Mesendoderm (in vitro differentiated cells): ENCODE data around the gene TMA7.

Experiments used
- DNase-seq: peaks from one replicate; pipeline ENCODE4 v3.0.0; 2013
- H2AK5ac ChIP-seq: 2 replicates; pipeline ENCODE4 v1.6.1; 2013; ENCODE audit warnings: low read length, inconsistent platforms
- H2BK120ac ChIP-seq: 2 replicates; pipeline ENCODE4 v1.6.1; 2013; ENCODE audit warnings: low read depth, mild to moderate bottlenecking, low read length, moderate library complexity, mixed read lengths
- H2BK15ac ChIP-seq: replicated peaks from 2 replicates; pipeline ENCODE4 v1.6.1; 2013; ENCODE audit warnings: low read depth, mild to moderate bottlenecking, moderate library complexity
- H2BK5ac ChIP-seq: 2 replicates; pipeline ENCODE4 v1.6.1; 2013; ENCODE audit warnings: low read length, inconsistent platforms
- H3K18ac ChIP-seq: 2 replicates; pipeline ENCODE4 v1.6.1; 2013; ENCODE audit warnings: mild to moderate bottlenecking, low read length, mixed read lengths
- H3K23ac ChIP-seq: one replicate; pipeline ENCODE4 v1.6.1; 2013; ENCODE audit warnings: low read length
- H3K27ac ChIP-seq: 2 replicates; pipeline ENCODE4 v1.5.1; 2013; ENCODE audit warnings: low read depth, mild to moderate bottlenecking, inconsistent platforms, low read length, moderate library complexity
- H3K27me3 ChIP-seq: 2 replicates; pipeline ENCODE4 v1.6.1; 2013; ENCODE audit warnings: low read length, control low read depth, mild to moderate bottlenecking, inconsistent platforms; ENCODE audit not compliant: insufficient read depth, poor library complexity
- H3K36me3 ChIP-seq: 2 replicates; pipeline ENCODE4 v1.6.1; 2013; ENCODE audit warnings: low read length, inconsistent platforms; ENCODE audit not compliant: control insufficient read depth, insufficient read depth
- H3K4ac ChIP-seq: one replicate; pipeline ENCODE4 v1.6.1; 2013; ENCODE audit warnings: low read depth, mild to moderate bottlenecking, low read length, moderate library complexity
- H3K4me1 ChIP-seq: 2 replicates; pipeline ENCODE4 v1.6.1; 2013; ENCODE audit warnings: low read depth, low read length, inconsistent platforms; ENCODE audit not compliant: control insufficient read depth
- H3K4me2 ChIP-seq: 2 replicates; pipeline ENCODE4 v1.6.1; 2013; ENCODE audit warnings: low read length
- H3K4me3 ChIP-seq: 2 replicates; pipeline ENCODE4 v1.5.1; 2013; ENCODE audit warnings: mild to moderate bottlenecking, low read length
- H3K56ac ChIP-seq: one replicate; pipeline ENCODE4 v1.6.1; 2013; ENCODE audit warnings: low read length
- H3K79me1 ChIP-seq: 2 replicates; pipeline ENCODE4 v1.6.1; 2013; ENCODE audit warnings: low read length, inconsistent platforms
- H3K79me2 ChIP-seq: 2 replicates; pipeline ENCODE4 v1.6.1; 2013; ENCODE audit warnings: mild to moderate bottlenecking, low read length; ENCODE audit not compliant: control insufficient read depth, insufficient read depth
- H3K9ac ChIP-seq: 2 replicates; pipeline ENCODE4 v1.6.1; 2013; ENCODE audit warnings: low read length, inconsistent platforms
- H4K5ac ChIP-seq: one replicate; pipeline ENCODE4 v1.6.1; 2013; ENCODE audit warnings: low read length
- H4K8ac ChIP-seq: one replicate; pipeline ENCODE4 v1.6.1; 2013; ENCODE audit warnings: low read depth, mild to moderate bottlenecking, control low read depth, low read length, moderate library complexity
- WGBS: extraction: QIAGEN DNeasy Blood & Tissue Kit; methylation state at CpG from one replicate; pipeline ENCODE4 v1.1.7; 2013; ENCODE audit warnings: low lambda C conversion rate, missing lambda C conversion rate; ENCODE audit not compliant: insufficient coverage; ENCODE audit errors: extremely low coverage; 5-methylcytosine and 5-hydroxymethylcytosine counted together

The TMA7 gene

DNA sequence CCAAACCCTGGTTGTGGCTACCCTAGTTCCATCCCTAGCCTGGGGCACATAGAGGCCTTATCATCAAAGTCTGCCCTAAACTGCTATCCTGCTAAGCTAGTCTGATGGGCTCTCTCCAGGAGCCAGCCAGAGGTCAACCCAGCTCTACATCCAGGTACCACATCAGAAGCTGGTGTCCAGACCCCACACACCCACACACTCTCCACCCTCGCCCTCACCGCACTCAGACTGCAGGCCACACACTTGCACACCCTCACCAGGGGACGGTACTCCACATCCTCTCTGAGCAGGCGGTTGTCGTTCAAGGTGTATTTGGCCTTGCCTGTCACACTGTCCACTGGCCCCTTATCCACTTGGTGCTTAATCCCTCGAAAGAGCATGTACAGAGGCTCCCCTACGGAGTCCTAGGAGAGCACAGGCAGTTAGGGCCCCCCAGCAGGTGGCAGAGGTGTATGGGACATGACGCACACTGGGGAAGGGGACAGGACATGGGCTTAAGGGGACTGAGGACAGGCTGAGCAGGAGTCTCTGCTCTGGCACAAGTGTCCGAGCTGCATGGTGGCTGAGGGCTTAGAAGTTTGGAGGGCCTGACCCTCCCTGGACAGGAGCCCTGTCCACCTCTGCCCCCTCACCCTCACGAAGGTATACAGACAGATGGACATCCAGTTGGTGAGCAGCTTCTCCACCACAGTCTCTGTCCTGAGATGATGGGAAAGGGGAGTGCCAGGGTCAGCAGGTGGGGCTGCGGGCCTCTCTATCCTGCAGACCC, 28.3 kb upstream of the TMA7 start:
- Histone ChIP-seq H3K9ac (no peak overlapping the region), H4K8ac (no peak overlapping the region), H3K18ac (no peak overlapping the region), H3K79me2 (no peaks in the 10 kb centered on the region), H3K27ac (no peak overlapping the region), H3K4me3 (no peak overlapping the region), H2BK5ac (no peak overlapping the region), H3K36me3 (peaks cover 29% of the 10 kb centered on the region), H3K56ac (no peak overlapping the region), H2BK15ac (no peak overlapping the region), H3K4ac (no peak overlapping the region), H2BK120ac (no peak overlapping the region), H3K4me2 (no peak overlapping the region), H4K5ac (no peak overlapping the region), H3K27me3 (no peaks in the 10 kb centered on the region), H2AK5ac (no peak overlapping the region), H3K4me1 (no peaks in the 10 kb centered on the region), H3K23ac (no peak overlapping the region), H3K79me1 (no peaks in the 10 kb centered on the region)
- DNase-seq: no peak
- WGBS: no CpG with 5 or more reads among the region's 11 CpGs

DNA sequence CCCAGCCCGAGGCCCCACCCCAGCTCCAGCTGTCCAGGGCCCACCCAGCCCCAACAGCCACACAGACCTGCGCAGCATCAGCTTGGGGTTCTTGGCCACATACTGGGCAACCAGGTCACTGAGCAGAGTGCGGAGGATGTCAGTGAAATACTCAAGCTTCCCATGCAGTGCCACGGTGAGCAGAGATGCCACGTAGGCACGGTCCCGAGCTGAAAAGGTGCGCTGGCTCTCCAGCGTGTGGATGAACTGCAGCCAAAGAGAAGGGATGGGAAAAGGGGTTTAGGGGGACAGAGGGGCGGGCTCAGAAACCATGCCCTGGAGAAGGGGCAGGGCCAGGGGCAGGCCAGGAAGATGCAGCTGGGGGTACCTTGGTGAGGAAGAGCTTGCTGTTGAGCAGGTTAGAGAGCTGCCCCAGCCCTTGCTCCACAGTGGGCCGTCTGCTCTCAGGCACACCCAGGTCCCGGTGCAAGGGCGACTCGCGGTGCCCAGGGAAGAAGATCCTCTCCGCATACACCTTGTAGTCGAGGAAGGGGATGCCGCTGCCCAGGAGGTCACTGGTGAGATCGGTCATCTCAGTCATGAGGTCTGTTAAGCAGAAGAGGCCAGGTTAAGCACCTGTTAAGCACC, 27.6 kb upstream of the TMA7 start:
- H3K23ac ChIP-seq: no peak overlapping the region
- no peak overlapping the region for H3K4ac ChIP-seq
- no peak overlapping the region for H3K18ac ChIP-seq
- H3K4me1 ChIP-seq: no peaks in the 10 kb centered on the region
- H4K8ac ChIP-seq: no peak overlapping the region
- no peak overlapping the region for H3K9ac ChIP-seq
- H2BK120ac ChIP-seq: no peak overlapping the region
- no peak overlapping the region for H4K5ac ChIP-seq
- no peak overlapping the region for H3K56ac ChIP-seq
- no peak for DNase-seq
- no peak overlapping the region for H3K4me2 ChIP-seq
- H3K79me2 ChIP-seq: no peaks in the 10 kb centered on the region
- no peaks in the 10 kb centered on the region for H3K27me3 ChIP-seq
- WGBS: no CpG with 5 or more reads among the region's 19 CpGs
- H2BK15ac ChIP-seq: no peak overlapping the region
- H3K27ac ChIP-seq: no peak overlapping the region
- H3K79me1 ChIP-seq: no peaks in the 10 kb centered on the region
- H2BK5ac ChIP-seq: no peak overlapping the region
- no peak overlapping the region for H3K4me3 ChIP-seq
- H3K36me3 ChIP-seq: peaks cover 27% of the 10 kb centered on the region
- H2AK5ac ChIP-seq: no peak overlapping the region

DNA sequence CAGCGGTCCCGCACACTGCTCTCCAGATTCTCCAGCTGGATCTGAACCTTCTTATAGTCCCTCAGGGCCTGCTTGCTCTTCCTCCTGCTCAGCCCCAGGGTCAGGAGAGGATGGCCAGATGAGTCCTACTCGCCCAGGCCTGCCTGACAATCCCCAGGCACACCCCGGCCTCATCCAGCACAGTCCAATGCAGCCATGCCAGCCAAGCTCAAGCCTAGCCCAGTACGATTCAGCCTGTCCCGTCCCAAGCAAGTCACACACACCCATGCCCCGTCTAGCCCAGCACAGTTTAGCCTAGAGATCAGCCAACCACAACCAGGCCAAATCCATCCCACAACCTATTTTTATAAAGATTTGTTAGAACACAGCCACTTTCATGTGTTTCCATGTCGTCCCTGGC, 27.0 kb upstream of the TMA7 start:
- no peak overlapping the region for H3K18ac ChIP-seq
- no peak overlapping the region for H2BK15ac ChIP-seq
- no peak overlapping the region for H4K8ac ChIP-seq
- H2BK5ac ChIP-seq: no peak overlapping the region
- H3K27me3 ChIP-seq: no peaks in the 10 kb centered on the region
- H3K27ac ChIP-seq: no peak overlapping the region
- no peaks in the 10 kb centered on the region for H3K79me2 ChIP-seq
- no peak overlapping the region for H3K56ac ChIP-seq
- no peak overlapping the region for H3K4me3 ChIP-seq
- no peak overlapping the region for H3K23ac ChIP-seq
- DNase-seq: no peak
- no peak overlapping the region for H2BK120ac ChIP-seq
- H4K5ac ChIP-seq: no peak overlapping the region
- H2AK5ac ChIP-seq: no peak overlapping the region
- H3K9ac ChIP-seq: no peak overlapping the region
- H3K36me3 ChIP-seq: peaks cover 29% of the 10 kb centered on the region
- no CpG with 5 or more reads among the region's 8 CpGs for WGBS
- H3K4ac ChIP-seq: no peak overlapping the region
- H3K4me1 ChIP-seq: no peaks in the 10 kb centered on the region
- no peak overlapping the region for H3K4me2 ChIP-seq
- H3K79me1 ChIP-seq: no peaks in the 10 kb centered on the region

GRCh38 chr3:48413611-48414010, 26.4 kb upstream of the TMA7 start:
- no peak overlapping the region for H2AK5ac ChIP-seq
- no peak for DNase-seq

DNA sequence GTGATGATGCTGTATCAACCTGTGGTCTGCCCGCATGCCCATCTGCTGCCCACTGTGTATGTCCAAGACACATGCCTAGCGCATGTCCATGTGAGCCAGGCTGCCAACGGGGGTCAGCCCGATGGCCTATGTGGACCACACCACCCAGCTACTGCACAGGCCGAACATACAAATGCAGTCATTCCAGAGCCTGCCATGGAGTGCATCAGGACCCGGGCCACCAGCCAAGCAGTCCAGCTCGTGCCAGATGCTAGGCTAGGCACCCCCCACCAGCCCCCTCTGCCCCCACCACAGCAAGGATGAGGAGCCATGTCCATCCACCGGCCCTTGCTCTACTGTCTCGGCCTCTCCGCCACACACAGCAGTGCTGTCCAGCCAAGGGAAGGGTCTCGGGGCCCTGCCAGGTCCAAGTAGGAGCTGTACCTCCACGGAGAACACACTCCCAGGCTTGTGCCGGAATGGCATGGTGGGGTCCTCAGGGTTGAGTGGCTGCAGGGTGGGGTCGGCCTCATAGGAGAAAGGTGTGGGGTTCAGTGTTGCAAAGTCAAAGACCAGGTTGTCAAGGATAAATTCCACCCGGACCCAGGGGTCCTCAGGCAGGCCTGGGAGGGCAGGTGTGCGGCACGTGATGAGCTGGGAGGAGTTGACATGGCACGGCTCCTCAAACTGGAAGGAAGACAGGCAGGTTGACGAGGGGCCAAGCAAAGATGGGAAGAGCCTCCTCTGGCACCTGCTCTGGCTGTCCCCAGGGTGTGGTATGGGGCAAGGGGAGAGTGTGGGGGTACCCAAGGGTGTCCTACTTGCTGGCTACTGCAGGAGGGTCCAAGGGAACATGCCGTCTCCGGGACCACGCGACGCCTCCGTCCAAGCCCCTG, 25.4 kb upstream of the TMA7 start:
- Histone ChIP-seq H4K5ac (no peak overlapping the region), H3K18ac (no peak overlapping the region), H3K56ac (no peak overlapping the region), H3K4ac (no peak overlapping the region), H3K79me2 (no peaks in the 10 kb centered on the region), H2BK5ac (no peak overlapping the region), H3K4me1 (no peaks in the 10 kb centered on the region), H3K79me1 (no peaks in the 10 kb centered on the region), H3K4me3 (no peak overlapping the region), H2BK15ac (no peak overlapping the region), H2BK120ac (no peak overlapping the region), H2AK5ac (no peak overlapping the region), H3K36me3 (peaks cover 30% of the 10 kb centered on the region), H3K9ac (no peak overlapping the region), H3K4me2 (no peak overlapping the region), H3K27ac (no peak overlapping the region), H4K8ac (no peak overlapping the region), H3K23ac (no peak overlapping the region), H3K27me3 (no peaks in the 10 kb centered on the region)
- no CpG with 5 or more reads among the region's 25 CpGs for WGBS
- no peak for DNase-seq

More at GRCh38 chr3:48413611-48414010, 26.4 kb upstream of the TMA7 start:
- Histone ChIP-seq H3K23ac (no peak overlapping the region), H4K8ac (no peak overlapping the region), H2BK120ac (no peak overlapping the region), H2BK5ac (no peak overlapping the region), H3K4ac (no peak overlapping the region), H3K18ac (no peak overlapping the region), H3K56ac (no peak overlapping the region), H4K5ac (no peak overlapping the region), H3K36me3 (peaks cover 30% of the 10 kb centered on the region), H3K9ac (no peak overlapping the region), H3K79me2 (no peaks in the 10 kb centered on the region), H3K27ac (no peak overlapping the region), H3K4me1 (no peaks in the 10 kb centered on the region), H3K79me1 (no peaks in the 10 kb centered on the region), H3K27me3 (no peaks in the 10 kb centered on the region), H3K4me3 (no peak overlapping the region), H3K4me2 (no peak overlapping the region), H2BK15ac (no peak overlapping the region)
- no CpG with 5 or more reads among the region's 14 CpGs for WGBS
